SK-N-SH (cell line): ENCODE measurements around the gene PEMT. TPM values are rescaled to one million over a fixed set of nuclear protein-coding genes. Genes with fewer than 3 reads are reported as not detected.

ENCODE experiments used
- CTCF ChIA-PET: fragments of 300-600, 350-600 bp; formaldehyde crosslinking; extraction: SDS; loops from one replicate; lab custom pipeline; 2021; lab: Yijun Ruan, JAX
- POLR2A ChIA-PET: fragments of 350-600 bp; sonication (Branson Sonifier 250); formaldehyde crosslinking; extraction: SDS; loops from one replicate; lab custom pipeline; 2020; ENCODE audit warnings: antibody characterized with exemption, inconsistent platforms; lab: Yijun Ruan, JAX
- DNase-seq: peaks from one replicate; pipeline ENCODE4 v3.0.0; 2012
- H2AFZ ChIP-seq: fragments of 200-600 bp; sonication (generic); 2 replicates; pipeline ENCODE4 v1.8.1; 2016; ENCODE audit warnings: antibody characterized with exemption, mild to moderate bottlenecking, low read depth
- H3F3A ChIP-seq: fragments of 200-600 bp; sonication (generic); replicated peaks from 2 replicates; pipeline ENCODE3; 2016; ENCODE audit warnings: antibody characterized with exemption, mild to moderate bottlenecking; ENCODE audit not compliant: insufficient read depth
- H3K27ac ChIP-seq, 2 experiments: fragments of 200-500 bp in 1 of 2; fragments of 200-600 bp in 1 of 2; sonication (Bioruptor generic) in 1 of 2; sonication (generic), shearing (Covaris generic) in 1 of 2; 2 replicates each; pipeline versions ENCODE4 v1.5.1 to v1.6.1; 2014 to 2016; ENCODE audit warnings: low read depth in 2 of 2, inconsistent platforms in 1 of 2, low read length in 1 of 2, mild to moderate bottlenecking in 1 of 2, mixed read lengths in 1 of 2
- H3K27me3 ChIP-seq: fragments of 200-600 bp; sonication (generic), shearing (Covaris generic); 2 replicates; pipeline ENCODE4 v1.6.1; 2016; ENCODE audit warnings: mixed run types; ENCODE audit not compliant: insufficient read depth
- H3K36me3 ChIP-seq, 2 experiments: fragments of 200-500 bp in 1 of 2; fragments of 200-600 bp in 1 of 2; sonication (Bioruptor generic) in 1 of 2; sonication (generic) in 1 of 2; replicated peaks in 1 of 2; 2 replicates each; pipeline versions ENCODE3 to v1.5.1; 2014 to 2016; ENCODE audit warnings: low read length in 1 of 2, mild to moderate bottlenecking in 1 of 2; ENCODE audit not compliant: insufficient read depth in 2 of 2, control insufficient read depth in 1 of 2
- H3K4me1 ChIP-seq, 2 experiments: fragments of 200-500 bp in 1 of 2; fragments of 200-600 bp in 1 of 2; sonication (Bioruptor generic) in 1 of 2; sonication (generic), shearing (Covaris generic) in 1 of 2; 2 replicates each; pipeline versions ENCODE4 v1.5.1 to v1.6.1; 2014 to 2016; ENCODE audit warnings: low read depth in 1 of 2, low read length in 1 of 2, mixed run types in 1 of 2; ENCODE audit not compliant: insufficient read depth in 2 of 2, control insufficient read depth in 1 of 2
- H3K4me2 ChIP-seq: fragments of 200-600 bp; sonication (generic), shearing (Covaris generic); 2 replicates; pipeline ENCODE4 v1.6.1; 2017; ENCODE audit warnings: mixed run types
- H3K4me3 ChIP-seq, 2 experiments: fragments of 200-500 bp in 1 of 2; fragments of 200-600 bp in 1 of 2; sonication (Bioruptor generic) in 1 of 2; sonication (generic), shearing (Covaris generic) in 1 of 2; 2 replicates each; pipeline versions ENCODE4 v1.5.1 to v1.8.1; 2014 to 2016; ENCODE audit warnings: low read depth in 2 of 2, inconsistent platforms in 1 of 2, low read length in 1 of 2, mild to moderate bottlenecking in 1 of 2, mixed read lengths in 1 of 2, moderate library complexity in 1 of 2
- H3K79me2 ChIP-seq: fragments of 200-600 bp; sonication (generic); 2 replicates; pipeline ENCODE4 v1.8.1; 2017; ENCODE audit warnings: mild to moderate bottlenecking; ENCODE audit not compliant: insufficient read depth
- H3K9ac ChIP-seq: fragments of 200-600 bp; sonication (generic); 2 replicates; pipeline ENCODE4 v1.6.1; 2017; ENCODE audit warnings: mixed run types
- H3K9me2 ChIP-seq: fragments of 200-600 bp; sonication (generic); 2 replicates; pipeline ENCODE4 v1.6.1; 2017; ENCODE audit warnings: mixed run types
- H3K9me3 ChIP-seq: fragments of 200-600 bp; sonication (generic); 2 replicates; pipeline ENCODE4 v1.6.1; 2017; ENCODE audit warnings: mixed run types, mild to moderate bottlenecking, moderate library complexity
- H4K20me1 ChIP-seq: fragments of 200-600 bp; sonication (generic); 2 replicates; pipeline ENCODE4 v1.6.1; 2017; ENCODE audit warnings: mild to moderate bottlenecking, mixed run types; ENCODE audit not compliant: insufficient read depth
- CHD2 ChIP-seq: fragments of 150-350 bp; IDR thresholded peaks from 2 replicates; pipeline ENCODE4 v1.6.1; 2018; ENCODE audit warnings: low read length; ENCODE audit not compliant: partially characterized antibody
- EP300 ChIP-seq, 2 experiments: IDR thresholded peaks; 2 replicates each; pipeline versions ENCODE4 v1.4.0 to v1.6.1; 2012; ENCODE audit warnings: borderline replicate concordance in 1 of 2, low read depth in 1 of 2, low read length in 1 of 2
- FOXJ3 ChIP-seq: sonication (generic); formaldehyde crosslinking; IDR thresholded peaks from 2 replicates; pipeline ENCODE4 v1.5.1; 2020; ENCODE audit warnings: mild to moderate bottlenecking, missing genetic modification reagents
- GABPA ChIP-seq: IDR thresholded peaks from 2 replicates; pipeline ENCODE4 v1.4.0; 2012; ENCODE audit warnings: low read depth, mild to moderate bottlenecking
- GATA2 ChIP-seq: sonication (generic); formaldehyde crosslinking; IDR thresholded peaks from 2 replicates; pipeline ENCODE4 v1.5.0; 2020; ENCODE audit warnings: mild to moderate bottlenecking, missing genetic modification reagents
- MXI1 ChIP-seq: IDR thresholded peaks from 2 replicates; pipeline ENCODE4 v1.6.1; 2012; ENCODE audit warnings: mild to moderate bottlenecking, low read depth, low read length, improper control_type of control experiment
- RAD21 ChIP-seq: IDR thresholded peaks from 2 replicates; pipeline ENCODE4 v1.6.1; 2012; ENCODE audit warnings: mild to moderate bottlenecking, low read length
- RCOR1 ChIP-seq: fragments of 150-350 bp; IDR thresholded peaks from 2 replicates; pipeline ENCODE4 v1.6.1; 2017; ENCODE audit warnings: antibody characterized with exemption, low read length
- SIN3A ChIP-seq: IDR thresholded peaks from 2 replicates; pipeline ENCODE4 v1.6.1; 2012; ENCODE audit warnings: low read depth, mild to moderate bottlenecking, low read length, moderate library complexity, borderline replicate concordance
- SMC3 ChIP-seq: IDR thresholded peaks from 2 replicates; pipeline ENCODE4 v1.6.1; 2012; ENCODE audit warnings: low read depth, low read length, improper control_type of control experiment
- TAF1 ChIP-seq: IDR thresholded peaks from 2 replicates; pipeline ENCODE4 v1.6.1; 2012; ENCODE audit warnings: low read depth, mild to moderate bottlenecking, low read length, moderate library complexity, borderline replicate concordance
- WGBS: methylation state at CpG from one replicate; pipeline ENCODE4 v1.1.6; 2017; ENCODE audit warnings: low lambda C conversion rate; 5-methylcytosine and 5-hydroxymethylcytosine counted together
- polyA plus RNA-seq, 3 experiments: library from polyadenylated mRNA; depleted of rRNA; stranded (reverse); fragments of >200 nt; gene quantifications; 2 replicates each; pipeline ENCODE4 v1.2.3, GENCODE V29; 2012
- TF ChIP-seq, protein P1 (sequence below): fragments of 200-600 bp; sonication (generic); IDR thresholded peaks from 2 replicates; pipeline ENCODE4 v1.6.1; 2017; ENCODE audit warnings: antibody characterized with exemption, mild to moderate bottlenecking, moderate library complexity
- TF ChIP-seq, protein P2 (sequence below): IDR thresholded peaks from 2 replicates; pipeline ENCODE4 v1.4.0; 2012; ENCODE audit warnings: low read depth, borderline replicate concordance
- TF ChIP-seq, protein P3 (sequence below): IDR thresholded peaks from 2 replicates; pipeline ENCODE4; 2012

The PEMT gene
- polyA plus RNA-seq, 1 of the 3 experiments (the other 2 are of a cell fraction), result 52.8 TPM

DNA sequence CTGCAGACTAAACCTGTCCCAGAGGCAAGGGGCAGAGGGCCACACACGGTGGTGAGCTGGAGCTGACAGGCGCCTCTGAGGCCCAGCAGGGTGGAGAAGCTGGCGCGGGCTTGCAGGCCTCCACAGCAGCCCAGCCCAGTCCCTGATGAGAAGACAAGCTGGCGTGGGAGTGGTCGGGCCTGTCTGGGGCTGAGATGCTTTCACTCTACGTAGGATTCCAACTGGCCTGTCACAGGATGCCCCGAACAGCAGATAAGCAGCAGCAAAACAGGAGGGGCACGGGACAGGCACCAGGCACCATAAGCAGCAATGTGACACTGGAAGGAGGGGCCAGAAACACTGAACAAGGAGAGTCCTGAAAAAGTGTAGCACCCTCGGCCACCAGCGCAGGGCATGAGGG is 40.1 kb downstream of the PEMT start:
- peak; percentile 89 for DNase-seq
- TF ChIP-seq, protein P1, sequence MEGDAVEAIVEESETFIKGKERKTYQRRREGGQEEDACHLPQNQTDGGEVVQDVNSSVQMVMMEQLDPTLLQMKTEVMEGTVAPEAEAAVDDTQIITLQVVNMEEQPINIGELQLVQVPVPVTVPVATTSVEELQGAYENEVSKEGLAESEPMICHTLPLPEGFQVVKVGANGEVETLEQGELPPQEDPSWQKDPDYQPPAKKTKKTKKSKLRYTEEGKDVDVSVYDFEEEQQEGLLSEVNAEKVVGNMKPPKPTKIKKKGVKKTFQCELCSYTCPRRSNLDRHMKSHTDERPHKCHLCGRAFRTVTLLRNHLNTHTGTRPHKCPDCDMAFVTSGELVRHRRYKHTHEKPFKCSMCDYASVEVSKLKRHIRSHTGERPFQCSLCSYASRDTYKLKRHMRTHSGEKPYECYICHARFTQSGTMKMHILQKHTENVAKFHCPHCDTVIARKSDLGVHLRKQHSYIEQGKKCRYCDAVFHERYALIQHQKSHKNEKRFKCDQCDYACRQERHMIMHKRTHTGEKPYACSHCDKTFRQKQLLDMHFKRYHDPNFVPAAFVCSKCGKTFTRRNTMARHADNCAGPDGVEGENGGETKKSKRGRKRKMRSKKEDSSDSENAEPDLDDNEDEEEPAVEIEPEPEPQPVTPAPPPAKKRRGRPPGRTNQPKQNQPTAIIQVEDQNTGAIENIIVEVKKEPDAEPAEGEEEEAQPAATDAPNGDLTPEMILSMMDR, result no peak
- no peak for TF ChIP-seq GABPA
- TF ChIP-seq GATA2, result peak; percentile 68
- 0 out of 2 replicates have a peak, but pooled peaks have one; percentile 10 for TF ChIP-seq RAD21
- peak; percentile 42 for TF ChIP-seq CHD2
- no peak for TF ChIP-seq SIN3A
- TF ChIP-seq, protein P2, sequence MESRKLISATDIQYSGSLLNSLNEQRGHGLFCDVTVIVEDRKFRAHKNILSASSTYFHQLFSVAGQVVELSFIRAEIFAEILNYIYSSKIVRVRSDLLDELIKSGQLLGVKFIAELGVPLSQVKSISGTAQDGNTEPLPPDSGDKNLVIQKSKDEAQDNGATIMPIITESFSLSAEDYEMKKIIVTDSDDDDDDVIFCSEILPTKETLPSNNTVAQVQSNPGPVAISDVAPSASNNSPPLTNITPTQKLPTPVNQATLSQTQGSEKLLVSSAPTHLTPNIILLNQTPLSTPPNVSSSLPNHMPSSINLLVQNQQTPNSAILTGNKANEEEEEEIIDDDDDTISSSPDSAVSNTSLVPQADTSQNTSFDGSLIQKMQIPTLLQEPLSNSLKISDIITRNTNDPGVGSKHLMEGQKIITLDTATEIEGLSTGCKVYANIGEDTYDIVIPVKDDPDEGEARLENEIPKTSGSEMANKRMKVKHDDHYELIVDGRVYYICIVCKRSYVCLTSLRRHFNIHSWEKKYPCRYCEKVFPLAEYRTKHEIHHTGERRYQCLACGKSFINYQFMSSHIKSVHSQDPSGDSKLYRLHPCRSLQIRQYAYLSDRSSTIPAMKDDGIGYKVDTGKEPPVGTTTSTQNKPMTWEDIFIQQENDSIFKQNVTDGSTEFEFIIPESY, result no peak
- TF ChIP-seq SMC3, result peak; percentile 12; the same call in 1 of the 2 replicates
- peak; percentile 92 for TF ChIP-seq RCOR1
- TF ChIP-seq MXI1, result peak; percentile 79
- TF ChIP-seq TAF1, result no peak
- TF ChIP-seq EP300 (IDR thresholded peaks at IDR 0.05; ENCODE audit: borderline replicate concordance in 1 of 2, low read depth in 1 of 2, low read length in 1 of 2), result peak in 1 of 2 experiments; percentile 33; a peak in 1 of 4 replicates
- TF ChIP-seq, protein P3, sequence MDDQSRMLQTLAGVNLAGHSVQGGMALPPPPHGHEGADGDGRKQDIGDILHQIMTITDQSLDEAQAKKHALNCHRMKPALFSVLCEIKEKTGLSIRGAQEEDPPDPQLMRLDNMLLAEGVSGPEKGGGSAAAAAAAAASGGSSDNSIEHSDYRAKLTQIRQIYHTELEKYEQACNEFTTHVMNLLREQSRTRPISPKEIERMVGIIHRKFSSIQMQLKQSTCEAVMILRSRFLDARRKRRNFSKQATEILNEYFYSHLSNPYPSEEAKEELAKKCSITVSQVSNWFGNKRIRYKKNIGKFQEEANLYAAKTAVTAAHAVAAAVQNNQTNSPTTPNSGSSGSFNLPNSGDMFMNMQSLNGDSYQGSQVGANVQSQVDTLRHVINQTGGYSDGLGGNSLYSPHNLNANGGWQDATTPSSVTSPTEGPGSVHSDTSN, result no peak
- no peak for TF ChIP-seq FOXJ3 (CRISPR knock-in tag)

More for the DNA sequence above, 40.1 kb downstream of the PEMT start:
- H3K79me2 ChIP-seq, result no peaks in the 10 kb centered on the region
- H3K27me3 ChIP-seq, result no peaks in the 10 kb centered on the region
- H3K4me2 ChIP-seq, result no peak overlapping the region
- H3K9me2 ChIP-seq, result no peaks in the 10 kb centered on the region
- H4K20me1 ChIP-seq, result no peaks in the 10 kb centered on the region
- no peak overlapping the region for H3K4me3 ChIP-seq
- no peaks in the 10 kb centered on the region for H3F3A ChIP-seq
- ChIA-PET POLR2A (no interaction called here), CTCF (interaction anchor here (0.9 to 1.6 kb wide), 4 partner anchors 18 to 195 kb away, joined by 3 read pairs; no protein-coding TSS in a partner anchor)
- H3K9ac ChIP-seq, result no peak overlapping the region
- no peaks in the 10 kb centered on the region for H3K36me3 ChIP-seq
- no peaks in the 10 kb centered on the region for H3K9me3 ChIP-seq
- H2AFZ ChIP-seq, result no peak overlapping the region
- WGBS, result 77% methylated on average over 8 of the region's 11 CpGs
- H3K27ac ChIP-seq, result peak overlapping the region in 1 of 2 experiments; percentile 69; a peak in 2 of 4 replicates
- peaks cover 0 to 41% of the 10 kb centered on the region in 2 experiments; a peak in 2 of 4 replicates for H3K4me1 ChIP-seq
